WTC11 (cell line): ENCODE measurements around the gene KDELR1. TPM values are rescaled to one million over a fixed set of nuclear protein-coding genes. Genes with fewer than 3 reads are reported as not detected.
"Not testable (repeated sequence)": the region's sequence is repeated elsewhere in the genome, so short reads cannot be mapped to it uniquely, and the experiment has no call there.

Experiments
- ATAC-seq: fragments of 200-7000 bp; cut with Tn5 transposase; 2 replicates; pipeline ENCODE4 v1.10.0; 2021; ENCODE audit warnings: mild to moderate bottlenecking, moderate library complexity
- CTCF ChIA-PET: fragments of 300-600 bp; sonication (Branson Sonifier 250); formaldehyde crosslinking; loops from one replicate; lab custom pipeline; 2021; ENCODE audit warnings: antibody characterized with exemption; lab: Charles Lee
- POLR2A ChIA-PET: fragments of 350-600 bp; sonication (Branson Sonifier 250); formaldehyde crosslinking; loops from one replicate; lab custom pipeline; 2021; ENCODE audit warnings: antibody characterized with exemption; lab: Charles Lee
- DNase-seq: peaks from one replicate; pipeline ENCODE4 v3.0.0; 2021; ENCODE audit warnings: low spot score
- H3K27ac Mint-ChIP-seq: 2 replicates; pipeline ENCODE4 v1.8.0; 2021; ENCODE audit warnings: mixed read lengths
- H3K27me3 Mint-ChIP-seq: 2 replicates; pipeline ENCODE4 v1.8.0; 2021; ENCODE audit warnings: low read depth, mild to moderate bottlenecking, moderate library complexity, mixed read lengths
- H3K36me3 Mint-ChIP-seq: 2 replicates; pipeline ENCODE4 v1.8.0; 2021; ENCODE audit warnings: mixed read lengths
- H3K4me1 Mint-ChIP-seq: 2 replicates; pipeline ENCODE4 v1.8.0; 2022; ENCODE audit warnings: mixed read lengths
- H3K4me3 Mint-ChIP-seq: 2 replicates; pipeline ENCODE4 v1.8.0; 2021; ENCODE audit warnings: mild to moderate bottlenecking, moderate library complexity, mixed read lengths
- H3K9me3 Mint-ChIP-seq: 2 replicates; pipeline ENCODE4 v1.8.0; 2021; ENCODE audit warnings: mixed read lengths
- FOXJ3 ChIP-seq: sonication (generic); formaldehyde crosslinking; IDR thresholded peaks from 2 replicates; pipeline ENCODE4 v1.9.0; 2021; ENCODE audit warnings: missing genetic modification reagents, mild to moderate bottlenecking, borderline replicate concordance
- GRHL2 ChIP-seq: fragments of 250-450 bp; sonication (Bioruptor Pico); IDR thresholded peaks from 2 replicates; pipeline ENCODE4 v1.8.0; 2022; ENCODE audit warnings: mild to moderate bottlenecking, moderate library complexity; ENCODE audit not compliant: insufficient replicate concordance, severe bottlenecking
- NFATC4 ChIP-seq: fragments of 250-450 bp; sonication (Bioruptor Pico); IDR thresholded peaks from 2 replicates; pipeline ENCODE4 v1.9.0; 2021; ENCODE audit warnings: mild to moderate bottlenecking
- NR2C2 ChIP-seq: sonication (generic); formaldehyde crosslinking; IDR thresholded peaks from 2 replicates; pipeline ENCODE4 v1.8.0; 2022; ENCODE audit warnings: mild to moderate bottlenecking, missing genetic modification reagents
- TCF7 ChIP-seq: sonication (generic); formaldehyde crosslinking; IDR thresholded peaks from 2 replicates; pipeline ENCODE4 v1.8.0; 2022; ENCODE audit warnings: mild to moderate bottlenecking, low read depth, missing genetic modification reagents, moderate library complexity
- TEAD1 ChIP-seq: sonication (generic); formaldehyde crosslinking; IDR thresholded peaks from 2 replicates; pipeline ENCODE4 v1.8.0; 2022; ENCODE audit warnings: mild to moderate bottlenecking, missing genetic modification reagents
- total RNA-seq: library from RNA; stranded (reverse); gene quantifications from 3 replicates; pipeline ENCODE4 v1.2.3, GENCODE V29; 2021
- TF ChIP-seq, protein P1 (sequence below): sonication (generic); formaldehyde crosslinking; IDR thresholded peaks from 2 replicates; pipeline ENCODE4 v1.8.0; 2022; ENCODE audit warnings: mild to moderate bottlenecking, missing genetic modification reagents
- TF ChIP-seq, protein P2 (sequence below): sonication (generic); formaldehyde crosslinking; IDR thresholded peaks from 2 replicates; pipeline ENCODE4 v1.8.1; 2022; ENCODE audit warnings: mild to moderate bottlenecking, moderate library complexity, missing genetic modification reagents
- TF ChIP-seq, protein P3 (sequence below): sonication (generic); formaldehyde crosslinking; IDR thresholded peaks from 2 replicates; pipeline ENCODE4 v1.8.1; 2023; ENCODE audit warnings: mild to moderate bottlenecking, moderate library complexity, missing genetic modification reagents
- TF ChIP-seq, protein P4 (sequence below): sonication (generic); formaldehyde crosslinking; IDR thresholded peaks from 2 replicates; pipeline ENCODE4 v1.8.0; 2023; ENCODE audit warnings: missing genetic modification reagents, mild to moderate bottlenecking, borderline replicate concordance

The KDELR1 gene
- total RNA-seq, 1 experiment from 2014 or later = 207 TPM

DNA sequence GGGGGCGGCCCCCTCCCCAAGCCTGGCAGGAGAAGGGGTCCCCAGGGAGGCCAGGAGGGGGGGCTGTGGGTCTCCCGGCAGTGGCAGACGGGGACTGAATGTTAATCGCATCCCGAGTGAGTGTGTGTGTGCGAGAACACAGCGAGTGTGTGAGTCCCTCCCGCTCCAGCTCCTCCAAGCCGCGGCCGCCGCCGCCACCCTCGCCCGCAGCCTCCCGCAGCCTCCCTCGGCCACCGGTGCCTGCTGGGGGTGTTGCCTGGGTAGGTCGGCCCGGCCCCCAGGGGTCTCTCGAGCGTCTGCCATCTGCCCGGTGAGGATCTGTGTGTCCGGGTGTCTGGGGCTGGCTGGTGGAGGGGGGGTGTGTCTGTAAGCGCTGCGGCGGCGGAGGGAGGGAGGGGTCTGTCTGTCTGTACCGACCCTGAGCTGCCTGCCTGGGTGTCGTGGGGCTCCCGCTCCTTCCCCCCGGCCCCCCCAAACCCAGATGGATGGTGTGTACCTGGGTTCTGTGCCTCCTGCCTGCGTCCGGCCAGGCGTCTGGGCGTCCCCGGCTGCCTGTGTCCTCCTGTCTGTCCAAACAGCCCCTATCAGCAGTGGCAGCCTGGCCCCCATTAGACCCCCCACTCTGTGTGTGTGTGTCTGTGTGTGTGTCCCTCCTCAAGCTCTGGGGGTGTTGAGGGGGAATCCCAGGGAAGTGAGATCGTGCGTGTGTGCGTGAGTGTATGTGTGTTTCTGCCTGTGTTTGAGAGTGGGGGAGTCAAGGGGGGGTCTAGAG lies 2.4 kb upstream of the KDELR1 start, which contains the start of gene GRIN2D:
Gene GRIN2D (plus strand): TSS at position 110 of the 772 bp plus-strand sequence. CDS start 4,725 bp downstream, outside the sequence.
- peak; percentile 6 for ATAC-seq

DNA sequence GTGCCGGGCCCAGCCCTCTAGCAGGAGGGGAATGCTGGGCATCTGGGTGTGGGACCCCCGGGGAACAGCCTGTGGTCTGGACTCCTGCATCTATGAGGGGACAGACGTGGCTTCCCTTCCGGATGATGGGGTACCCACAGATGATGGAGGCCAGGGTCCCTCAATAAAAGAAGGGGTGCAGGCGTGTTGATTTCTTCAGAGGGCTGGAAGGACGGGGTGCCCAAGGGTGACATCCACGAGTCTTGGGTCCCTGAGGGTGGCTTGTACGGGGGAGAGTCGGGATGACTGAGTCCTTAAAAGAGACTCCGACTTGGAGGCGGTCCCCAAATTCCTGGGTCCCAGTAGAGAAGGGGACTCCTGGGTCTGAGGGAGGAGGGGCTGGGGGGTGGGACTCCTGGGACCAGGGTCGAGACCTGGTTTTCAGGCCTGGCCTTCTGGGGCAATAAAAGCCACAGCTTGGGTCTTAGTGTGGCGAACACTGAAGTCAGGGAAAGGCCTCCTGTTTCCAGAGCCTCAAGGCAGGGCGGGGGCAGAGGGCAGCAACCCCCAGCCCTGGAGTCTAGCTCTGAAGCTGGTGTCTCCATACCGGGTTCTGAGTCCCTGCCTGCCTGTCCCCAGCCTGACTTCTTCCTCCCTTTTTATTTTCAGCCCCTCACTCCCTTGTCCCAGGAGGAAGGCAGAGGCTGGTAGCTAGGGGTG lies 1.7 kb upstream of the KDELR1 start:
- TF ChIP-seq, protein P1, sequence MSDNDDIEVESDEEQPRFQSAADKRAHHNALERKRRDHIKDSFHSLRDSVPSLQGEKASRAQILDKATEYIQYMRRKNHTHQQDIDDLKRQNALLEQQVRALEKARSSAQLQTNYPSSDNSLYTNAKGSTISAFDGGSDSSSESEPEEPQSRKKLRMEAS (CRISPR knock-in tag) = 0 out of 2 replicates have a peak, but pooled peaks have one; percentile 5
- no peak for TF ChIP-seq GRHL2 (CRISPR knock-in tag)
- TF ChIP-seq, all 79 proteins: peak for 1
- H3K27ac Mint-ChIP-seq = no peak overlapping the region
- peak; percentile 1; the same call in 1 of the 2 replicates for ATAC-seq
- CTCF ChIA-PET = interaction anchor here (0.7 to 2.4 kb wide), 13 partner anchors 10 to 191 kb away, joined by 3 to 13 read pairs (median 5); partner anchors contain the start of gene TMEM143
- peaks cover 8% of the 10 kb centered on the region for H3K36me3 Mint-ChIP-seq
- POLR2A ChIA-PET = no interaction called here
- H3K9me3 Mint-ChIP-seq = no peaks in the 10 kb centered on the region
- peaks cover 46% of the 10 kb centered on the region for H3K4me1 Mint-ChIP-seq
- H3K4me3 Mint-ChIP-seq = peak overlapping the region; percentile 83
- H3K27me3 Mint-ChIP-seq = peaks cover 58% of the 10 kb centered on the region
- no peak for DNase-seq

More for the DNA sequence above, 2.4 kb upstream of the KDELR1 start, which contains the start of gene GRIN2D:
- ChIA-PET CTCF (interaction anchor here (0.7 to 2.4 kb wide), 14 partner anchors 10 to 190 kb away, joined by 3 to 13 read pairs (median 5); partner anchors contain the start of gene TMEM143), POLR2A (no interaction called here)
- H3K4me3 Mint-ChIP-seq = peak within 1 kb of the TSS; percentile 83
- peak; percentile 52 for DNase-seq
- peaks cover 60% of the 10 kb centered on the region for H3K27me3 Mint-ChIP-seq
- H3K36me3 Mint-ChIP-seq = peaks cover under 1% of the 10 kb centered on the region; the same call in 1 of the 2 replicates
- peaks cover 47% of the 10 kb centered on the region for H3K4me1 Mint-ChIP-seq
- H3K27ac Mint-ChIP-seq = peak within 1 kb of the TSS; percentile 57; the same call in 1 of the 2 replicates
- TF ChIP-seq FOXJ3 (no peak), TEAD1 (CRISPR knock-in tag) (0 out of 2 replicates have a peak, but pooled peaks have one; percentile 47)
- TF ChIP-seq, protein P2, sequence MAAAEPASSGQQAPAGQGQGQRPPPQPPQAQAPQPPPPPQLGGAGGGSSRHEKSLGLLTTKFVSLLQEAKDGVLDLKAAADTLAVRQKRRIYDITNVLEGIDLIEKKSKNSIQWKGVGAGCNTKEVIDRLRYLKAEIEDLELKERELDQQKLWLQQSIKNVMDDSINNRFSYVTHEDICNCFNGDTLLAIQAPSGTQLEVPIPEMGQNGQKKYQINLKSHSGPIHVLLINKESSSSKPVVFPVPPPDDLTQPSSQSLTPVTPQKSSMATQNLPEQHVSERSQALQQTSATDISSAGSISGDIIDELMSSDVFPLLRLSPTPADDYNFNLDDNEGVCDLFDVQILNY (CRISPR knock-in tag) = no peak
- TF ChIP-seq, protein P1 (CRISPR knock-in tag) = 0 out of 2 replicates have a peak, but pooled peaks have one; percentile 17
- TF ChIP-seq, protein P3, sequence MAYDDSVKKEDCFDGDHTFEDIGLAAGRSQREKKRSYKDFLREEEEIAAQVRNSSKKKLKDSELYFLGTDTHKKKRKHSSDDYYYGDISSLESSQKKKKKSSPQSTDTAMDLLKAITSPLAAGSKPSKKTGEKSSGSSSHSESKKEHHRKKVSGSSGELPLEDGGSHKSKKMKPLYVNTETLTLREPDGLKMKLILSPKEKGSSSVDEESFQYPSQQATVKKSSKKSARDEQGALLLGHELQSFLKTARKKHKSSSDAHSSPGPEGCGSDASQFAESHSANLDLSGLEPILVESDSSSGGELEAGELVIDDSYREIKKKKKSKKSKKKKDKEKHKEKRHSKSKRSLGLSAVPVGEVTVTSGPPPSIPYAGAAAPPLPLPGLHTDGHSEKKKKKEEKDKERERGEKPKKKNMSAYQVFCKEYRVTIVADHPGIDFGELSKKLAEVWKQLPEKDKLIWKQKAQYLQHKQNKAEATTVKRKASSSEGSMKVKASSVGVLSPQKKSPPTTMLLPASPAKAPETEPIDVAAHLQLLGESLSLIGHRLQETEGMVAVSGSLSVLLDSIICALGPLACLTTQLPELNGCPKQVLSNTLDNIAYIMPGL (CRISPR knock-in tag) = 0 out of 2 replicates have a peak, but pooled peaks have one; percentile 48
- no peaks in the 10 kb centered on the region for H3K9me3 Mint-ChIP-seq

DNA sequence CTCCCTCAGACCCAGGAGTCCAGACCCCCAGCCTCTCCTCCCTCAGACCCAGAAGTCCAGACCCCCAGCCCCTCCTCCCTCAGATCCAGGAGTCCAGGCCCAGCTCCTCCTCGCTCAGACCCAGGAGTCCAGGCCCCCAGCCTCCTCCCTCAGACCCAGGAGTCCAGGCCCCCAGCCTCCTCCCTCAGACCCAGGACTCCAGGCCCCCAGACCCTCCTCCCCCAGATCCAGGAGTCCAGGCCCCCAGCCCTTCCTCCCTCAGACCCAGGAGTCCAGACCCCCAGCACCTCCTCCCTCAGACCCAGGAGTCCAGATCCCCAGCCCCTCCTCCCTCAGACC lies 624 bp upstream of the KDELR1 start:
- Mint-ChIP-seq H3K4me3 (peak overlapping the region; percentile 91; the same call in 1 of the 2 replicates), H3K36me3 (peaks cover 17% of the 10 kb centered on the region), H3K27me3 (peaks cover 48% of the 10 kb centered on the region), H3K4me1 (peaks cover 36% of the 10 kb centered on the region)
- H3K9me3 Mint-ChIP-seq, ATAC-seq, DNase-seq, H3K27ac Mint-ChIP-seq: not testable (repeated sequence)
- ChIA-PET CTCF (interaction anchor here (0.5 to 2.7 kb wide), 56 partner anchors 9 to 655 kb away, joined by 3 to 92 read pairs (median 6); partner anchors contain the start of genes GRWD1, IZUMO1, KCNJ14 and LIG1), POLR2A (interaction anchor here (1.0 to 2.3 kb wide), 6 partner anchors 9 to 227 kb away, joined by 3 to 15 read pairs (median 5); partner anchors contain the start of genes GRWD1, SPHK2, SYNGR4 and TMEM143)

DNA sequence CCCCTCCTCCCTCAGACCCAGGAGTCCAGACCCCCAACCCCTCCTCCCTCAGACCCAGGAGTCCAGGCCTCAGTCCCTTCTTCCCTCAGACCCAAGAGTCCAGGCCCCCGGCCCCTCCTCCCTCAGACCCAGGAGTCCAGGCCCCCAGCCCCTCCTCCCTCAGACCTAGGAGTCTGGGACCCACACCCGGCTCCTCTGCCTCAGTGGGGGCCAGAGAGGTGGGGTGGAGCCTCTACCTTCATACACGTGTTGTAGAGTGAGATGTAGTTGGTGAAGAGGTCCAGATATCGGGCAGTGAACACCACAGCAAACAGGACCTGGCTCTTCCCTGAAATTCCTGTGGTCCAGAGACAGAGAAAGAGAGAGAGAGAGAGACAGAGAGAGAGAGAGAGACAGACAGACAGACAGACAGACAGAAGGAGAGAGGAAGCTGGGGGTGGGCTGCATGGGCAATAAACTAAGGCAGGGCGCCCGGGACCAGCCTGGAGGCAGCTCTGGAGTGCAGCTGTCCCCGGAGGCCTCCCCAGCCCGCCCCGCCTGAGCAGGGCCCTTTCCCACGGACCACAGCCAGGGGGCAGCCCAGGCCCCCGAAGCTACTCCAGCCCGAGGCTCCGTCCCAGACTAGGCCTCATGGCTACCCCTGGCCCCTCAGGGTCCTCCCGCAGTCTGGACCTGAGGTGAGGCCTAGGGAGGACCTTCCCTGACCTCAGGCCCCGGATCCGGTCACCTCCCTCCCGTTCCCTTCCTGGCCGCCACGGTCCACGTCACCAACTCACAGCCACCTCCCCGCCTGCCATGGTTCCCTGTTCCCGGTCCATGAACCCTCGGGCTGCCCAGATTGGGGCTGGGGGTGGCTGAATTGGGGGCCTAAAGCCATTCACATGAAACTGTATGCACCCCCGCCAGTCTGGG lies 907 bp downstream of the KDELR1 start:
- Mint-ChIP-seq H3K27ac (peak overlapping the region; percentile 60; the same call in 1 of the 2 replicates), H3K4me1 (peaks cover 22% of the 10 kb centered on the region), H3K4me3 (peak overlapping the region; percentile 91), H3K9me3 (no peaks in the 10 kb centered on the region), H3K36me3 (peaks cover 23% of the 10 kb centered on the region), H3K27me3 (peaks cover 33% of the 10 kb centered on the region)
- ChIA-PET POLR2A (interaction anchor here (0.6 to 2.3 kb wide), 10 partner anchors 10 to 229 kb away, joined by 3 to 15 read pairs (median 4); partner anchors contain the start of genes GRWD1, SPHK2, SYNGR4 and TMEM143), CTCF (interaction anchor here (0.6 to 2.7 kb wide), 54 partner anchors 7 to 356 kb away, joined by 3 to 92 read pairs (median 7); partner anchors contain the start of genes GRWD1, IZUMO1, KCNJ14 and LIG1)
- ATAC-seq (peak; percentile 61), DNase-seq (peak; percentile 81)
- TF ChIP-seq, protein P2 (CRISPR knock-in tag) = 0 out of 2 replicates have a peak, but pooled peaks have one; percentile 22
- TF ChIP-seq NFATC4 (no peak), TCF7 (CRISPR knock-in tag) (no peak), NR2C2 (CRISPR knock-in tag) (no peak)
- TF ChIP-seq, protein P4, sequence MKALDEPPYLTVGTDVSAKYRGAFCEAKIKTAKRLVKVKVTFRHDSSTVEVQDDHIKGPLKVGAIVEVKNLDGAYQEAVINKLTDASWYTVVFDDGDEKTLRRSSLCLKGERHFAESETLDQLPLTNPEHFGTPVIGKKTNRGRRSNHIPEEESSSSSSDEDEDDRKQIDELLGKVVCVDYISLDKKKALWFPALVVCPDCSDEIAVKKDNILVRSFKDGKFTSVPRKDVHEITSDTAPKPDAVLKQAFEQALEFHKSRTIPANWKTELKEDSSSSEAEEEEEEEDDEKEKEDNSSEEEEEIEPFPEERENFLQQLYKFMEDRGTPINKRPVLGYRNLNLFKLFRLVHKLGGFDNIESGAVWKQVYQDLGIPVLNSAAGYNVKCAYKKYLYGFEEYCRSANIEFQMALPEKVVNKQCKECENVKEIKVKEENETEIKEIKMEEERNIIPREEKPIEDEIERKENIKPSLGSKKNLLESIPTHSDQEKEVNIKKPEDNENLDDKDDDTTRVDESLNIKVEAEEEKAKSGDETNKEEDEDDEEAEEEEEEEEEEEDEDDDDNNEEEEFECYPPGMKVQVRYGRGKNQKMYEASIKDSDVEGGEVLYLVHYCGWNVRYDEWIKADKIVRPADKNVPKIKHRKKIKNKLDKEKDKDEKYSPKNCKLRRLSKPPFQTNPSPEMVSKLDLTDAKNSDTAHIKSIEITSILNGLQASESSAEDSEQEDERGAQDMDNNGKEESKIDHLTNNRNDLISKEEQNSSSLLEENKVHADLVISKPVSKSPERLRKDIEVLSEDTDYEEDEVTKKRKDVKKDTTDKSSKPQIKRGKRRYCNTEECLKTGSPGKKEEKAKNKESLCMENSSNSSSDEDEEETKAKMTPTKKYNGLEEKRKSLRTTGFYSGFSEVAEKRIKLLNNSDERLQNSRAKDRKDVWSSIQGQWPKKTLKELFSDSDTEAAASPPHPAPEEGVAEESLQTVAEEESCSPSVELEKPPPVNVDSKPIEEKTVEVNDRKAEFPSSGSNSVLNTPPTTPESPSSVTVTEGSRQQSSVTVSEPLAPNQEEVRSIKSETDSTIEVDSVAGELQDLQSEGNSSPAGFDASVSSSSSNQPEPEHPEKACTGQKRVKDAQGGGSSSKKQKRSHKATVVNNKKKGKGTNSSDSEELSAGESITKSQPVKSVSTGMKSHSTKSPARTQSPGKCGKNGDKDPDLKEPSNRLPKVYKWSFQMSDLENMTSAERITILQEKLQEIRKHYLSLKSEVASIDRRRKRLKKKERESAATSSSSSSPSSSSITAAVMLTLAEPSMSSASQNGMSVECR = no peak
